Dedifferentiated amniotic fluid mesenchymal stem cell (primary cell): ENCODE results near the gene TPSAB1.
"Not testable (repeated sequence)": the region's sequence is repeated elsewhere in the genome, so short reads cannot be mapped to it uniquely, and the experiment has no call there.

Experiments
- DNase-seq: peaks from one replicate; pipeline ENCODE4 v3.0.0-alpha.2; 2016; ENCODE audit errors: extremely low spot score

Gene TPSAB1

GRCh38 chr16:1247903-1248537 lies 7.5 kb downstream of the TPSAB1 start:
- DNase-seq, result not testable (repeated sequence)

- DNase-seq, result not testable (repeated sequence)
These were observed 8.7 kb downstream of the TPSAB1 start for GRCh38 chr16:1249031-1249755.

- not testable (repeated sequence) for DNase-seq
These were observed 13.3 kb downstream of the TPSAB1 start for GRCh38 chr16:1253701-1254364.

GRCh38 chr16:1254821-1255220 lies 14.3 kb downstream of the TPSAB1 start:
- not testable (repeated sequence) for DNase-seq

- not testable (repeated sequence) for DNase-seq
These were observed 15.0 kb downstream of the TPSAB1 start, which contains the start of gene TPSD1 for GRCh38 chr16:1255276-1256122. Gene TPSD1 (plus strand): TSS chr16:1256069. CDS start chr16:1256281, 212 bp downstream.

GRCh38 chr16:1256296-1256873 lies 15.9 kb downstream of the TPSAB1 start:
- DNase-seq, result not testable (repeated sequence)

- no peak for DNase-seq
These were observed 16.4 kb downstream of the TPSAB1 start for GRCh38 chr16:1256874-1257322.

- DNase-seq, result no peak
These were observed 17.2 kb downstream of the TPSAB1 start for GRCh38 chr16:1257561-1258224.

GRCh38 chr16:1258225-1258600 lies 17.7 kb downstream of the TPSAB1 start:
- no peak for DNase-seq

GRCh38 chr16:1258906-1259759 lies 18.6 kb downstream of the TPSAB1 start:
- no peak for DNase-seq

GRCh38 chr16:1259760-1260068 lies 19.2 kb downstream of the TPSAB1 start:
- no peak for DNase-seq

GRCh38 chr16:1260101-1260680 lies 19.7 kb downstream of the TPSAB1 start:
- no peak for DNase-seq

GRCh38 chr16:1261131-1261892 lies 20.8 kb downstream of the TPSAB1 start:
- DNase-seq, result no peak

- DNase-seq, result no peak
These were observed 21.8 kb downstream of the TPSAB1 start for GRCh38 chr16:1262210-1262845.

- DNase-seq, result no peak
These were observed 22.3 kb downstream of the TPSAB1 start for GRCh38 chr16:1262846-1263221.

GRCh38 chr16:1263591-1264344 lies 23.3 kb downstream of the TPSAB1 start:
- DNase-seq, result no peak

GRCh38 chr16:1264345-1265089 lies 24.0 kb downstream of the TPSAB1 start:
- no peak for DNase-seq
